Measurements from ENCODE around the gene SPANXN5.
"Not testable (repeated sequence)": the region's sequence is repeated elsewhere in the genome, so short reads cannot be mapped to it uniquely, and the experiment has no call there.

The SPANXN5 gene

GRCh38 chrX:52797327-52797726 is at the start of gene SPANXN5:
Gene SPANXN5, minus strand, starts transcription at chrX:52797427. Its CDS starts 79 bp downstream, at chrX:52797348.
- DNase-seq = not testable (repeated sequence)

DNA sequence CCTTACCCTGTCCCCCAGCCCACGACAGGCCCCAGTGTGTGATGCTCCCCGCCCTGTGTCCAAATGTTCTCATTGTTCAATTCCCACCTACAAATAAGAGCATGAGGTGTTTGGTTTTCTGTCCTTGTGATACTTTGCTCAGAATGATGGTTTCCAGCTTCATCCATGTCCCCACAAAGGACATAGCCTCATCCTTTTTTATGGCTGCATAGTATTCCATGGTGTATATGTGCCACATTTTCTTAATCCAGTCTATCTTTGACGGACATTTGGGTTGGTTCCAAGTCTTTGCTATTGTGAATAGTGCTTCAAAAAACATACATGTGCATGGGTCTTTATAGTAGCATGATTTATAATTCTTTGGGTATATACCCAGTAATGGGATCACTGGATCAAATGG is 46.4 kb upstream of the SPANXN5 start:
- not testable (repeated sequence) for DNase-seq

DNA sequence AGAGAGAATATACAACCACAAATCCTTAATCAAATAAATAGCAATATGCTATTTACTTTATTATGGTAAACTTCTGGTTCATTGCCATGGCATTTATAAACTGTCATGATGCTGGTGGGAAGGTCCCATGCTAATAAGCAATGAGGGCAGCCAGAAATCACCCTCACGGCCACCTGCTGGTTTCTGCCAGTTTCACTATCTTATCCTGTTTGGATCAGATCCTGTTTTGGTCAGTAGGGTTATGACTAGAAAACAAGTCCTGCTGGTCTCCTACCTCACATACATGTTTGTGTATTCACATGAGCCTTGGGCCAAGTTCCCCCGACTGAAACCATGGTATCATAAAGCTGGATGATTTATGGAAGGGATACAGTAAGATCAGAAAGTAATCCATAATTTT is 41.9 kb upstream of the SPANXN5 start:
- DNase-seq = no peak

- DNase-seq = no peak
Measured at GRCh38 chrX:52830551-52830950, 33.3 kb upstream of the SPANXN5 start.

DNA sequence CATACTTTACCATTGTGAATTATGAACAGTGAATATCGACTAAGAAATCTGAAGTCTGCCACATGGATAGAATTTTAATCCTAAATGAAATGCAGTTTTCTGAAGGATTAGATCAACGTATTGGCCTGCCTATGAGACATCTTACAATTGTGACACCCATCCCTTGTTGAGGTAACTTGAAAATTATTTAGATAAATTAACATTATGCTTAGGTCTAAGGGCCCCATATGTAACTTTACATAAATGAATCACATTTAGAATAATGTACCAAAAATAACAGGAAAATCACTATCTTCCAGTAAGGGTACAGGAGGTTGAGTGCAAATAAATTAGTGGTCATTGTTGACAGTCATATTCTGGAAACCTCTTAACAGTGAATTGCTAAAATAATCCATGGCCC is 27.4 kb upstream of the SPANXN5 start:
- DNase-seq = no peak

GRCh38 chrX:52821079-52821760 is 24.0 kb upstream of the SPANXN5 start:
- DNase-seq = no peak

GRCh38 chrX:52819788-52820187 is 22.6 kb upstream of the SPANXN5 start:
- DNase-seq = no peak

- DNase-seq = no peak
Measured at GRCh38 chrX:52811065-52811625, 13.9 kb upstream of the SPANXN5 start, which contains the start of gene XAGE5. Gene XAGE5, plus strand, starts transcription at chrX:52811287. Its CDS starts 1,280 bp downstream, at chrX:52812567.

GRCh38 chrX:52804876-52805275 is 7.6 kb upstream of the SPANXN5 start:
- DNase-seq = not testable (repeated sequence)

DNA sequence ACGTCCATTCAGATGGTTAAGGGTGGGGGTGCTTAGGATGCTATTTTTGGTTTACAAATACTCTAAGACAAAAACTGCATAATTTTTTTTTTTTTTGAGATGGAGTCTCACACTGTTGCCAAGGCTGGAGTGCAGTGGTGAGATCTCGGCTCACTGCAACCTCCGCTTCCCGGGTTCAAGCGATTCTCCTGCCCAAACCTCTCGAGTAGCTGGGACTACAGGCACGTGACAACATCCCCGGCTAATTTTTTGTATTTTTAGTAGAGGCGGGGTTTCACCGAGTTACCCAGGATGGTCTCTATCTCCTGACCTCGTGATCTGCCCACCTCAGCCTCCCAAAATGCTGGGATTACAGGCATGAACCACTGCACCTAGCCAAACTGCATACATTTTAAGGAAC is 23.7 kb downstream of the SPANXN5 start:
- DNase-seq = not testable (repeated sequence)

- DNase-seq = not testable (repeated sequence)
Measured at GRCh38 chrX:52765983-52766382, 31.2 kb downstream of the SPANXN5 start.

- not testable (repeated sequence) for DNase-seq
Measured at GRCh38 chrX:52750952-52751351, 46.3 kb downstream of the SPANXN5 start, which contains the start of gene SSX2B. Gene SSX2B, plus strand, starts transcription at chrX:52751252. Its CDS starts 1,429 bp downstream, at chrX:52752681.
